PFSK-1 (cell line): ENCODE data around the gene LEMD2.

Experiments used
- FOXP2 ChIP-seq: optimal IDR thresholded peaks from 2 replicates; pipeline ENCODE3; 2011; ENCODE audit warnings: borderline replicate concordance, control low read depth, inconsistent platforms; ENCODE audit not compliant: insufficient read depth; ENCODE audit errors: extremely low read length, extremely low read depth
- POLR2AphosphoS5 ChIP-seq: IDR thresholded peaks from 2 replicates; pipeline ENCODE4 v1.6.1; 2012; ENCODE audit warnings: low read depth, mild to moderate bottlenecking, control low read depth, low read length, moderate library complexity
- REST ChIP-seq, 2 experiments: IDR thresholded peaks; 2 replicates each; pipeline versions ENCODE4 v1.6.1 to v1.8.0; 2011 to 2012; ENCODE audit warnings: low read depth in 2 of 2, low read length in 2 of 2, control low read depth in 1 of 2, inconsistent platforms in 1 of 2, mild to moderate bottlenecking in 1 of 2, moderate library complexity in 1 of 2; ENCODE audit not compliant: insufficient read depth in 1 of 2
- SIN3A ChIP-seq: IDR thresholded peaks from 2 replicates; pipeline ENCODE4 v1.6.1; 2012; ENCODE audit warnings: mild to moderate bottlenecking, low read length, moderate library complexity, borderline replicate concordance; ENCODE audit not compliant: insufficient read depth
- TAF1 ChIP-seq: IDR thresholded peaks from 2 replicates; pipeline ENCODE4 v1.6.1; 2012; ENCODE audit warnings: low read length, control low read depth, borderline replicate concordance; ENCODE audit not compliant: insufficient read depth

LEMD2 gene

GRCh38 chr6:33724102-33725023 lies 64.6 kb downstream of the LEMD2 start:
- TF ChIP-seq FOXP2 (no peak), SIN3A (no peak), TAF1 (no peak), POLR2AphosphoS5 (no peak), REST (IDR thresholded peaks at IDR 0.05; ENCODE audit: insufficient read depth in 1 of 2, low read depth in 2 of 2, low read length in 2 of 2) (no peak)

DNA sequence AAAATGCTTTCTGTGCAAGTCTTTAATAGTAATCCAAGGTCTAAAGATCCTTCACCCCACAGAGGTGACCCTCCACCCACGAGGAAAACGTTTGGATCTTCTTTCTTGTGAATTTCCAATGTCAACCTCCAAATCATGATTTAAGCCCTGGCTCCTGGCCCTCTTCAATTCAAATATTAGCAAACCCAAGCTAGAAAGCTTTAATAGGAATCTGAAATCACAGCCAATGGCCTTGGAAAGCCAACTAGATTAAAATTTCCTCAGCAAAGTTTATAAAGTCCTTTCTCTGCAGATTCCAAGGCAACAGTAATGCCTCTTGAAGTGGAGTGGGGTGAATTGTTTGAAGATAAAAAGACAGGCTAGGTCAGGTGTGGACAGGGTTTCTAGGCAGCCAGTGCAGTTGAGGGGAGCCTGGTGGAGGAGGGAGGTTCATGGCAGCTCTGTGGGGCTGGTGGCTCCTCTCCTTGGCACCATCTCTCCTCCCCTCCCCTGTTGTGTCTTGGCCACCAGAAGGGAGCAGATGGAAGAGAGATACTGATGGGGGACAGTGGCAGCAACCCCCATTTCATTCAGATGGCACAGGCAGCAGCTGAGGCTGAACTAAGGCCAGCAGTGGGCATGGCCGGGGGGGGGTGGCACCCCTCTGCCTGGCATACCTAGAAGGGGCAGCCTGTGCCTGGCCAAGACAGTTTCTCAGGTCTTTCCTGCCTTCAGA lies 65.4 kb downstream of the LEMD2 start:
- TF ChIP-seq SIN3A (no peak), TAF1 (no peak), FOXP2 (no peak), REST (IDR thresholded peaks at IDR 0.05; ENCODE audit: insufficient read depth in 1 of 2, low read depth in 2 of 2, low read length in 2 of 2) (no peak), POLR2AphosphoS5 (no peak)

- TF ChIP-seq REST (IDR thresholded peaks at IDR 0.05; ENCODE audit: insufficient read depth in 1 of 2, low read depth in 2 of 2, low read length in 2 of 2) (no peak), POLR2AphosphoS5 (no peak), FOXP2 (no peak), TAF1 (no peak), SIN3A (no peak)
Measured at GRCh38 chr6:33722103-33722623, 66.8 kb downstream of the LEMD2 start.

GRCh38 chr6:33721508-33721907 lies 67.4 kb downstream of the LEMD2 start:
- TF ChIP-seq POLR2AphosphoS5 = no peak
- no peak for TF ChIP-seq REST (IDR thresholded peaks at IDR 0.05; ENCODE audit: insufficient read depth in 1 of 2, low read depth in 2 of 2, low read length in 2 of 2)
- no peak for TF ChIP-seq TAF1
- no peak for TF ChIP-seq SIN3A
- TF ChIP-seq FOXP2 = no peak
